GM15510 (cell line): ENCODE results near the gene DLL4.
A peak's percentile ranks its signal among the peaks of the same experiment; 100 is the strongest.

Source experiments
- POLR2A ChIP-seq: IDR thresholded peaks from 3 replicates; pipeline ENCODE4 v1.6.1; 2011; ENCODE audit warnings: borderline replicate concordance; ENCODE audit not compliant: insufficient read length; ENCODE audit errors: extremely low read depth

The DLL4 gene

GRCh38 chr15:40955141-40955903, 26.2 kb downstream of the DLL4 start:
- no peak for TF ChIP-seq POLR2A

GRCh38 chr15:40955930-40956540, 26.9 kb downstream of the DLL4 start:
- no peak for TF ChIP-seq POLR2A

- TF ChIP-seq POLR2A = no peak
Measured at GRCh38 chr15:40956541-40956982, 27.4 kb downstream of the DLL4 start.

- TF ChIP-seq POLR2A = no peak
Measured at GRCh38 chr15:40957041-40957555, 28.0 kb downstream of the DLL4 start.

- TF ChIP-seq POLR2A = peak; percentile 23
Measured at GRCh38 chr15:40957581-40958051, 28.5 kb downstream of the DLL4 start.

- no peak for TF ChIP-seq POLR2A
Measured at GRCh38 chr15:40958146-40958545, 29.0 kb downstream of the DLL4 start.

GRCh38 chr15:40958723-40959122, 29.6 kb downstream of the DLL4 start:
- no peak for TF ChIP-seq POLR2A

GRCh38 chr15:40959331-40960141, 30.4 kb downstream of the DLL4 start:
- no peak for TF ChIP-seq POLR2A

GRCh38 chr15:40960151-40960885, 31.2 kb downstream of the DLL4 start:
- no peak for TF ChIP-seq POLR2A

GRCh38 chr15:40960925-40961324, 31.8 kb downstream of the DLL4 start:
- no peak for TF ChIP-seq POLR2A

- TF ChIP-seq POLR2A = no peak
Measured at GRCh38 chr15:40963201-40963600, 34.1 kb downstream of the DLL4 start.

GRCh38 chr15:40964006-40964405, 34.9 kb downstream of the DLL4 start:
- TF ChIP-seq POLR2A = no peak

- TF ChIP-seq POLR2A = no peak
Measured at GRCh38 chr15:40964634-40965033, 35.5 kb downstream of the DLL4 start.

- TF ChIP-seq POLR2A = no peak
Measured at GRCh38 chr15:40968290-40969085, 39.3 kb downstream of the DLL4 start.

GRCh38 chr15:40969363-40969762, 40.2 kb downstream of the DLL4 start:
- no peak for TF ChIP-seq POLR2A

GRCh38 chr15:40974879-40975278, 45.7 kb downstream of the DLL4 start:
- TF ChIP-seq POLR2A = no peak
